ENCODE data around the gene KNDC1. TPM values are rescaled to one million over a fixed set of nuclear protein-coding genes. Genes with fewer than 3 reads are reported as not detected.

KNDC1 gene
- total and polyA plus RNA-seq, 10 of the 15 experiments (the other 5 are each of a cell fraction or from before 2014, with no cell fraction given): 0.03 to 0.11 (median 0.05) TPM; not detected in 7

- BruUV-seq (replicated peaks): no TSS peak
- intact Hi-C loops (cut with micrococcal nuclease; ENCODE audit: unreplicated experiment): no loop called here
- ATAC-seq: no peak
- 52% methylated on average over 34 of the region's 34 CpGs for WGBS (ENCODE audit: insufficient coverage, insufficient replicate concordance, low lambda C conversion rate, missing lambda C conversion rate)
- Histone ChIP-seq H4K20me1 (ENCODE audit: control insufficient read depth, insufficient read depth) (no peaks in the 10 kb centered on the region), H3K79me2 (ENCODE audit: control insufficient read depth, insufficient read depth, low read length) (no peaks in the 10 kb centered on the region), H3K9ac (ENCODE audit: control insufficient read depth, insufficient read depth, low read length) (no peak overlapping the region), H3K27me3 (replicated peaks in 1 of 2; ENCODE audit: control insufficient read depth in 2 of 2, insufficient read depth in 2 of 2, low read length in 1 of 2) (no peaks in the 10 kb centered on the region), H2AFZ (ENCODE audit: control insufficient read depth, low read depth, low read length) (no peak overlapping the region), H3K4me2 (ENCODE audit: control insufficient read depth, insufficient read depth) (no peak overlapping the region), H3K36me3 (ENCODE audit: control insufficient read depth in 2 of 2, insufficient read depth in 2 of 2, low read length in 1 of 2) (no peaks in the 10 kb centered on the region), H3K9me3 (replicated peaks; ENCODE audit: control insufficient read depth, insufficient read depth, low read length) (no peaks in the 10 kb centered on the region), H3K4me3 (no peak overlapping the region), H3K27ac (ENCODE audit: control insufficient read depth, insufficient read depth) (no peak overlapping the region), H3K4me1 (ENCODE audit: control insufficient read depth, insufficient read depth, low read length) (no peaks in the 10 kb centered on the region)
- ChIA-PET CTCF (no interaction called here), RAD21 (ENCODE audit: unreplicated experiment) (no interaction called here), POLR2A (no interaction called here), SMC1A (ENCODE audit: uncharacterized antibody, unreplicated experiment) (no interaction called here)
- in situ Hi-C loops (cut with MboI): no loop called here
- DNase-seq (ENCODE audit: low read depth, low spot score): no peak
- no peak for FAIRE-seq
- TF ChIP-seq SMAD5 (IDR thresholded peaks at IDR 0.05; ENCODE audit: low read depth) (no peak), ZNF687 (IDR thresholded peaks at IDR 0.05) (no peak), PKNOX1 (IDR thresholded peaks at IDR 0.05) (no peak), SPI1 (IDR thresholded peaks at IDR 0.05; ENCODE audit: borderline replicate concordance, insufficient read depth, low read depth, low read length) (no peak), ZBTB4 (CRISPR knock-in tag; IDR thresholded peaks at IDR 0.05) (no peak), IRF4 (IDR thresholded peaks at IDR 0.05; ENCODE audit: low read depth, low read length) (no peak), POLR2A (IDR thresholded peaks at IDR 0.05; ENCODE audit: low read depth, low read length) (no peak), MTA2 (IDR thresholded peaks at IDR 0.05; ENCODE audit: low read depth) (no peak), SIX5 (IDR thresholded peaks at IDR 0.05; ENCODE audit: low read depth, low read length, severe bottlenecking) (no peak), IKZF2 (IDR thresholded peaks at IDR 0.05) (no peak), ZBTB33 (IDR thresholded peaks at IDR 0.05) (no peak), MTA3 (IDR thresholded peaks at IDR 0.05; ENCODE audit: borderline replicate concordance, low read length) (no peak), CBFB (IDR thresholded peaks at IDR 0.05; ENCODE audit: low read depth) (no peak), NR2F1 (conservative IDR thresholded peaks at IDR 0.05) (no peak), RBBP5 (conservative IDR thresholded peaks at IDR 0.05) (no peak), ZNF207 (IDR thresholded peaks at IDR 0.05; ENCODE audit: borderline replicate concordance) (no peak)
These were observed 26.5 kb downstream of the KNDC1 start for GRCh38 chr10:133186416-133187090.
